Measurements from ENCODE around the gene PHYKPL.

PHYKPL gene

DNA sequence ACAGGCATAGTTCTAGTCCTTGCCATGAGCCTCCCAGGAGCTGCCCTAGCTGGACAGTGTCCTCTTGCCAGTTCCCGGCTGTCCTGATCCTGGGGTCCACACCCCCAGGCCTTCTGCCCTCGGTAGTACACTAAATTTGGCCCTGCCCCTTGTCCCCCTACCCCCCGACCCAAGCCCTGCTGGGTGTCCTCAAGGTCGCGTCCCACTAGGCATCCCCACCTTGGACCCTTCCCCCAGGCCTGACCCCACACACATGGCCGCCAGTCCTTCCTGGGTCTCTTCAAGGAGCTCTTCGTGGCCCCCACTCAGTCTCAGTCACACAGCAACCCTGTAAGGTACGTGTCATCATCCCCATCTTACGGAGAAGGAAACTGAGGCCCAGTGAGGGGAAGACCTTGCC is 40.0 kb upstream of the PHYKPL start:
- no peaks in the 10 kb centered on the region for H3K9me2 ChIP-seq (replicated peaks; ENCODE audit: insufficient read depth, low read length)
- no peaks in the 10 kb centered on the region for H3F3A ChIP-seq (ENCODE audit: insufficient read depth)
- no peaks in the 10 kb centered on the region for H3K27me3 ChIP-seq (ENCODE audit: low read length)
- H3K4me3 ChIP-seq (ENCODE audit: insufficient read depth, low read length, poor library complexity, severe bottlenecking) = no peak overlapping the region
- no peaks in the 10 kb centered on the region for H3K36me3 ChIP-seq (ENCODE audit: low read length)
- no peak overlapping the region for H3K4me2 ChIP-seq (ENCODE audit: low read depth, low read length, poor library complexity, severe bottlenecking)
- H3K79me2 ChIP-seq (ENCODE audit: insufficient read depth, low read length) = no peaks in the 10 kb centered on the region
- H3K27ac ChIP-seq (ENCODE audit: low read depth, low read length) = no peak overlapping the region
- no peak overlapping the region for H3K9ac ChIP-seq (ENCODE audit: low read length)
- H4K20me1 ChIP-seq (ENCODE audit: low read depth, low read length) = no peaks in the 10 kb centered on the region
- TF ChIP-seq EZH2phosphoT487 (conservative IDR thresholded peaks at IDR 0.05; ENCODE audit: low read length) = no peak
- TF ChIP-seq, protein P1, sequence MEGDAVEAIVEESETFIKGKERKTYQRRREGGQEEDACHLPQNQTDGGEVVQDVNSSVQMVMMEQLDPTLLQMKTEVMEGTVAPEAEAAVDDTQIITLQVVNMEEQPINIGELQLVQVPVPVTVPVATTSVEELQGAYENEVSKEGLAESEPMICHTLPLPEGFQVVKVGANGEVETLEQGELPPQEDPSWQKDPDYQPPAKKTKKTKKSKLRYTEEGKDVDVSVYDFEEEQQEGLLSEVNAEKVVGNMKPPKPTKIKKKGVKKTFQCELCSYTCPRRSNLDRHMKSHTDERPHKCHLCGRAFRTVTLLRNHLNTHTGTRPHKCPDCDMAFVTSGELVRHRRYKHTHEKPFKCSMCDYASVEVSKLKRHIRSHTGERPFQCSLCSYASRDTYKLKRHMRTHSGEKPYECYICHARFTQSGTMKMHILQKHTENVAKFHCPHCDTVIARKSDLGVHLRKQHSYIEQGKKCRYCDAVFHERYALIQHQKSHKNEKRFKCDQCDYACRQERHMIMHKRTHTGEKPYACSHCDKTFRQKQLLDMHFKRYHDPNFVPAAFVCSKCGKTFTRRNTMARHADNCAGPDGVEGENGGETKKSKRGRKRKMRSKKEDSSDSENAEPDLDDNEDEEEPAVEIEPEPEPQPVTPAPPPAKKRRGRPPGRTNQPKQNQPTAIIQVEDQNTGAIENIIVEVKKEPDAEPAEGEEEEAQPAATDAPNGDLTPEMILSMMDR (IDR thresholded peaks at IDR 0.05; ENCODE audit: insufficient read depth, low read length, poor library complexity, severe bottlenecking) = no peak
- H3K9me3 ChIP-seq (ENCODE audit: insufficient read depth, low read length) = no peaks in the 10 kb centered on the region
- H2AFZ ChIP-seq (ENCODE audit: low read depth, low read length, severe bottlenecking) = no peak overlapping the region

DNA sequence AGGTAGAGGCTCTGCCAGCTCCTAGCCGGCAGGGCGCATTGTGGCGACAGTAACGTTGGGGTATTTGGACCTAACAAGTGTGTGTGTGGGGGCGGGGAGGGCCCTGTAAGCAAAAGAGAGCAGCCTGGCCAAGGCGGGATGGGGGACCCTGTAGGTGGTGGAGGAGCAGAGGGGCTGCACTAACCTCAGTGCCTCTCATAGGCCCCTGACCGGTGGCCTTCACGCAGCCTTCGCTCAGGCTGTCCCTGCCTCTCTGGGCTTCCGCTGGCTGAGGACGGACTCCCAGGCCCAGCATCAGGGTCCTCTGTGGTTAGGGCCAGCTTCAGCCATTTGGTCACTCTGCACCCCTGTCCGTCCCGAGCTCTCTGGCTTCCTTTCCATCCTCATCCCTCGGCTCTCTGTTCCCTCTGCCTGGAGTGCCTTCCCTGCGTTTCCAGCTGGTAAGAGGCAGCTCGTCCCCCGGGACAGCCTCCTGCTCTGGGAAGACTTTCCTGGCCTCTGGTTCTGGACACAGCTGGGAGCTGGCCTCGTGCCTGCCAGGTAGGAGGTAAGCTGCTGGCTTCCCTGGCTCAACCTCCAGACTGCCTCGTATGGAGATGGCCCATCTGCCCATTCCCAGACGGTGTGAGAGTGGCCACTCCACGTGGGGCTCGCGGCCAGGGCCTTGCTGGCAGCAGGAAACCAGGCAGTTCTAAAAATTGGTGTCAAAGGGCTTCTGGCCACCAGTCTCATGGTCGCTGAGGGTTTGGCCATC is 39.3 kb upstream of the PHYKPL start:
- Histone ChIP-seq H3K27ac (ENCODE audit: low read depth, low read length) (no peak overlapping the region), H4K20me1 (ENCODE audit: low read depth, low read length) (no peaks in the 10 kb centered on the region), H2AFZ (ENCODE audit: low read depth, low read length, severe bottlenecking) (no peak overlapping the region), H3K4me3 (ENCODE audit: insufficient read depth, low read length, poor library complexity, severe bottlenecking) (no peak overlapping the region), H3K4me2 (ENCODE audit: low read depth, low read length, poor library complexity, severe bottlenecking) (no peak overlapping the region), H3K9me2 (replicated peaks; ENCODE audit: insufficient read depth, low read length) (no peaks in the 10 kb centered on the region), H3K9ac (ENCODE audit: low read length) (no peak overlapping the region), H3K79me2 (ENCODE audit: insufficient read depth, low read length) (no peaks in the 10 kb centered on the region), H3K27me3 (ENCODE audit: low read length) (no peaks in the 10 kb centered on the region), H3F3A (ENCODE audit: insufficient read depth) (no peaks in the 10 kb centered on the region), H3K36me3 (ENCODE audit: low read length) (no peaks in the 10 kb centered on the region), H3K9me3 (ENCODE audit: insufficient read depth, low read length) (no peaks in the 10 kb centered on the region)
- no peak for TF ChIP-seq EZH2phosphoT487 (conservative IDR thresholded peaks at IDR 0.05; ENCODE audit: low read length)
- TF ChIP-seq, protein P1 (IDR thresholded peaks at IDR 0.05; ENCODE audit: insufficient read depth, low read length, poor library complexity, severe bottlenecking) = no peak

DNA sequence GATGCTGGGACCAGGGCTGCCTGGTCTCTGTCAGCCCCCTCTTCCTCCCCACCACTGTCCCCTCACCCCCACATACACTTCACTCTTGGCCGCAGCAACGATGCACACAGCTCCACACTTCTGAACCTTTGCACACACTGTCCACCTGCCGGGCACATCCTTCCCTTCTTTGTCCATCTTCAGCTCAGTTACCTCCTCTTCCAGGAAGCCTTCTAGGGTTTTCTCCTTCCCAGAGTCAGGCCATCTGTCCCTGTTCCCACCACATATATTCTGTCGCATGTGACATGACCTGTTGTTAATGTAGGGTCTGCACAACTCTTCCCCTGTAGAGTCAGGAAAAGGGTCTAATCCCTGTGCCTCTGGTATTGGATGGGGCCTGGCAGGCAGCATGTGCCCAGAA is 38.6 kb upstream of the PHYKPL start:
- no peaks in the 10 kb centered on the region for H3K27me3 ChIP-seq (ENCODE audit: low read length)
- H4K20me1 ChIP-seq (ENCODE audit: low read depth, low read length) = no peaks in the 10 kb centered on the region
- no peaks in the 10 kb centered on the region for H3K9me2 ChIP-seq (replicated peaks; ENCODE audit: insufficient read depth, low read length)
- no peaks in the 10 kb centered on the region for H3F3A ChIP-seq (ENCODE audit: insufficient read depth)
- TF ChIP-seq EZH2phosphoT487 (conservative IDR thresholded peaks at IDR 0.05; ENCODE audit: low read length) = no peak
- TF ChIP-seq, protein P1 (IDR thresholded peaks at IDR 0.05; ENCODE audit: insufficient read depth, low read length, poor library complexity, severe bottlenecking) = no peak
- no peaks in the 10 kb centered on the region for H3K79me2 ChIP-seq (ENCODE audit: insufficient read depth, low read length)
- H3K36me3 ChIP-seq (ENCODE audit: low read length) = no peaks in the 10 kb centered on the region
- no peak overlapping the region for H3K9ac ChIP-seq (ENCODE audit: low read length)
- H3K4me2 ChIP-seq (ENCODE audit: low read depth, low read length, poor library complexity, severe bottlenecking) = no peak overlapping the region
- H2AFZ ChIP-seq (ENCODE audit: low read depth, low read length, severe bottlenecking) = no peak overlapping the region
- H3K27ac ChIP-seq (ENCODE audit: low read depth, low read length) = no peak overlapping the region
- H3K9me3 ChIP-seq (ENCODE audit: insufficient read depth, low read length) = no peaks in the 10 kb centered on the region
- no peak overlapping the region for H3K4me3 ChIP-seq (ENCODE audit: insufficient read depth, low read length, poor library complexity, severe bottlenecking)
